ENCODE data around the gene STPG2. TPM values are rescaled to one million over a fixed set of nuclear protein-coding genes. Genes with fewer than 3 reads are reported as not detected.

The STPG2 gene
- total RNA-seq, 2 experiments from 2014 or later: not detected

GRCh38 chr4:97841512-97841911 is 301.8 kb downstream of the STPG2 start:
- H3K9me3 Mint-ChIP-seq: peaks cover 4% of the 10 kb centered on the region
- CTCF ChIA-PET: no interaction called here

GRCh38 chr4:97836662-97837061 is 306.6 kb downstream of the STPG2 start:
- H3K4me3 Mint-ChIP-seq: no peak overlapping the region
- no peaks in the 10 kb centered on the region for H3K27me3 Mint-ChIP-seq
- no peak overlapping the region for H3K27ac Mint-ChIP-seq
- H3K9me3 Mint-ChIP-seq: peaks cover 13% of the 10 kb centered on the region
- CTCF ChIA-PET: no interaction called here
- no peaks in the 10 kb centered on the region for H3K36me3 Mint-ChIP-seq
- POLR2A ChIA-PET: no interaction called here
- no peaks in the 10 kb centered on the region for H3K4me1 Mint-ChIP-seq (ENCODE audit: low read depth)
- DNase-seq: no peak
- intact Hi-C loops (cut with micrococcal nuclease): no loop called here

More at GRCh38 chr4:97841512-97841911, 301.8 kb downstream of the STPG2 start:
- intact Hi-C loops (cut with micrococcal nuclease): no loop called here
- Mint-ChIP-seq H3K36me3 (no peaks in the 10 kb centered on the region), H3K4me1 (ENCODE audit: low read depth) (no peaks in the 10 kb centered on the region), H3K27ac (no peak overlapping the region), H3K27me3 (no peaks in the 10 kb centered on the region), H3K4me3 (no peak overlapping the region)
- POLR2A ChIA-PET: no interaction called here
- DNase-seq: no peak

GRCh38 chr4:97828646-97829045 is 314.6 kb downstream of the STPG2 start:
- no peak overlapping the region for H3K4me3 Mint-ChIP-seq
- no peaks in the 10 kb centered on the region for H3K27me3 Mint-ChIP-seq
- no peaks in the 10 kb centered on the region for H3K36me3 Mint-ChIP-seq
- H3K27ac Mint-ChIP-seq: no peak overlapping the region
- no peaks in the 10 kb centered on the region for H3K4me1 Mint-ChIP-seq (ENCODE audit: low read depth)
- intact Hi-C loops (cut with micrococcal nuclease): no loop called here
- ChIA-PET CTCF (no interaction called here), POLR2A (no interaction called here)
- H3K9me3 Mint-ChIP-seq: peaks cover 15% of the 10 kb centered on the region
- no peak for DNase-seq

GRCh38 chr4:97819294-97819693 is 324.0 kb downstream of the STPG2 start:
- intact Hi-C loops (cut with micrococcal nuclease): no loop called here
- no peaks in the 10 kb centered on the region for H3K36me3 Mint-ChIP-seq
- CTCF ChIA-PET: no interaction called here
- no peak overlapping the region for H3K4me3 Mint-ChIP-seq
- POLR2A ChIA-PET: no interaction called here
- H3K27ac Mint-ChIP-seq: no peak overlapping the region
- no peaks in the 10 kb centered on the region for H3K27me3 Mint-ChIP-seq
- peaks cover 3% of the 10 kb centered on the region for H3K9me3 Mint-ChIP-seq
- no peak for DNase-seq
- H3K4me1 Mint-ChIP-seq (ENCODE audit: low read depth): no peaks in the 10 kb centered on the region

- POLR2A ChIA-PET: no interaction called here
- intact Hi-C loops (cut with micrococcal nuclease): no loop called here
- Mint-ChIP-seq H3K9me3 (peaks cover 3% of the 10 kb centered on the region), H3K27me3 (no peaks in the 10 kb centered on the region), H3K4me3 (no peak overlapping the region), H3K36me3 (no peaks in the 10 kb centered on the region), H3K4me1 (ENCODE audit: low read depth) (no peaks in the 10 kb centered on the region), H3K27ac (no peak overlapping the region)
- no peak for DNase-seq
- CTCF ChIA-PET: no interaction called here
Measured at GRCh38 chr4:97812768-97813167, 330.5 kb downstream of the STPG2 start.

- Mint-ChIP-seq H3K27ac (no peak overlapping the region), H3K4me3 (no peak overlapping the region), H3K36me3 (no peaks in the 10 kb centered on the region), H3K4me1 (ENCODE audit: low read depth) (no peaks in the 10 kb centered on the region), H3K9me3 (peaks cover 10% of the 10 kb centered on the region), H3K27me3 (no peaks in the 10 kb centered on the region)
- ChIA-PET POLR2A (no interaction called here), CTCF (no interaction called here)
- intact Hi-C loops (cut with micrococcal nuclease): no loop called here
- no peak for DNase-seq
Measured at GRCh38 chr4:97786306-97786920, 356.9 kb downstream of the STPG2 start.

- intact Hi-C loops (cut with micrococcal nuclease): no loop called here
- Mint-ChIP-seq H3K27ac (no peak overlapping the region), H3K36me3 (no peaks in the 10 kb centered on the region), H3K27me3 (no peaks in the 10 kb centered on the region), H3K9me3 (peaks cover 14% of the 10 kb centered on the region), H3K4me1 (ENCODE audit: low read depth) (no peaks in the 10 kb centered on the region), H3K4me3 (no peak overlapping the region)
- CTCF ChIA-PET: no interaction called here
- POLR2A ChIA-PET: no interaction called here
- DNase-seq: no peak
Measured at GRCh38 chr4:97778174-97778573, 365.1 kb downstream of the STPG2 start.

- Mint-ChIP-seq H3K4me1 (ENCODE audit: low read depth) (no peaks in the 10 kb centered on the region), H3K4me3 (no peak overlapping the region), H3K27ac (no peak overlapping the region), H3K27me3 (no peaks in the 10 kb centered on the region), H3K36me3 (no peaks in the 10 kb centered on the region), H3K9me3 (peaks cover 13% of the 10 kb centered on the region)
- POLR2A ChIA-PET: no interaction called here
- no peak for DNase-seq
- intact Hi-C loops (cut with micrococcal nuclease): no loop called here
- CTCF ChIA-PET: no interaction called here
Measured at GRCh38 chr4:97774347-97774989, 368.8 kb downstream of the STPG2 start.

GRCh38 chr4:97770222-97770621 is 373.1 kb downstream of the STPG2 start:
- H3K4me1 Mint-ChIP-seq (ENCODE audit: low read depth): no peaks in the 10 kb centered on the region
- intact Hi-C loops (cut with micrococcal nuclease): no loop called here
- POLR2A ChIA-PET: no interaction called here

GRCh38 chr4:97762115-97762512 is 381.2 kb downstream of the STPG2 start:
- DNase-seq: no peak
- no peaks in the 10 kb centered on the region for H3K4me1 Mint-ChIP-seq (ENCODE audit: low read depth)
- no peak overlapping the region for H3K27ac Mint-ChIP-seq
- ChIA-PET CTCF (no interaction called here), POLR2A (no interaction called here)
- no peak overlapping the region for H3K4me3 Mint-ChIP-seq
- H3K9me3 Mint-ChIP-seq: no peaks in the 10 kb centered on the region
- intact Hi-C loops (cut with micrococcal nuclease): no loop called here
- no peaks in the 10 kb centered on the region for H3K36me3 Mint-ChIP-seq
- no peaks in the 10 kb centered on the region for H3K27me3 Mint-ChIP-seq

More at GRCh38 chr4:97770222-97770621, 373.1 kb downstream of the STPG2 start:
- Mint-ChIP-seq H3K27me3 (no peaks in the 10 kb centered on the region), H3K27ac (no peak overlapping the region), H3K9me3 (no peaks in the 10 kb centered on the region), H3K4me3 (no peak overlapping the region), H3K36me3 (no peaks in the 10 kb centered on the region)
- no peak for DNase-seq
- CTCF ChIA-PET: no interaction called here

- CTCF ChIA-PET: no interaction called here
- no peak for DNase-seq
- POLR2A ChIA-PET: no interaction called here
- intact Hi-C loops (cut with micrococcal nuclease): no loop called here
- Mint-ChIP-seq H3K4me3 (no peak overlapping the region), H3K27me3 (no peaks in the 10 kb centered on the region), H3K9me3 (no peaks in the 10 kb centered on the region), H3K36me3 (no peaks in the 10 kb centered on the region), H3K27ac (no peak overlapping the region), H3K4me1 (ENCODE audit: low read depth) (no peaks in the 10 kb centered on the region)
Measured at GRCh38 chr4:97761445-97762114, 381.7 kb downstream of the STPG2 start.

GRCh38 chr4:97759785-97760184 is 383.5 kb downstream of the STPG2 start:
- no peaks in the 10 kb centered on the region for H3K4me1 Mint-ChIP-seq (ENCODE audit: low read depth)
- DNase-seq: no peak
- H3K36me3 Mint-ChIP-seq: no peaks in the 10 kb centered on the region
- H3K27ac Mint-ChIP-seq: no peak overlapping the region
- POLR2A ChIA-PET: no interaction called here
- H3K4me3 Mint-ChIP-seq: no peak overlapping the region
- H3K27me3 Mint-ChIP-seq: no peaks in the 10 kb centered on the region
- intact Hi-C loops (cut with micrococcal nuclease): no loop called here
- no peaks in the 10 kb centered on the region for H3K9me3 Mint-ChIP-seq
- CTCF ChIA-PET: no interaction called here

GRCh38 chr4:97752599-97752998 is 390.7 kb downstream of the STPG2 start:
- H3K4me3 Mint-ChIP-seq: no peak overlapping the region
- POLR2A ChIA-PET: no interaction called here
- no peaks in the 10 kb centered on the region for H3K4me1 Mint-ChIP-seq (ENCODE audit: low read depth)
- intact Hi-C loops (cut with micrococcal nuclease): no loop called here
- no peaks in the 10 kb centered on the region for H3K36me3 Mint-ChIP-seq
- CTCF ChIA-PET: no interaction called here
- no peaks in the 10 kb centered on the region for H3K9me3 Mint-ChIP-seq
- no peak for DNase-seq
- H3K27me3 Mint-ChIP-seq: no peaks in the 10 kb centered on the region
- no peak overlapping the region for H3K27ac Mint-ChIP-seq
